H7 (cell line): ENCODE data around the gene OR52W1. TPM values are rescaled to one million over a fixed set of nuclear protein-coding genes. Genes with fewer than 3 reads are reported as not detected.

ENCODE experiments used
- DNase-seq: peaks from one replicate; pipeline ENCODE4 v3.0.0; 2012
- H3K27me3 ChIP-seq: 2 replicates; pipeline ENCODE4 v1.6.0; 2011; ENCODE audit warnings: mild to moderate bottlenecking, low read length; ENCODE audit not compliant: control insufficient read depth, insufficient read depth
- H3K36me3 ChIP-seq: replicated peaks from 2 replicates; pipeline ENCODE4 v1.5.1; 2011; ENCODE audit warnings: low read length; ENCODE audit not compliant: control insufficient read depth, insufficient read depth
- H3K4me3 ChIP-seq: 2 replicates; pipeline ENCODE4 v1.5.1; 2011; ENCODE audit warnings: low read depth, mild to moderate bottlenecking, control low read depth, low read length, moderate library complexity; ENCODE audit not compliant: insufficient read depth
- total RNA-seq: library from RNA; depleted of rRNA; stranded (reverse); fragments of >200 nt; shearing (Covaris generic); gene quantifications from 2 replicates; pipeline ENCODE4 v1.2.3, GENCODE V29; 2014

Gene OR52W1
- total RNA-seq, 1 experiment from 2014 or later: not detected

DNA sequence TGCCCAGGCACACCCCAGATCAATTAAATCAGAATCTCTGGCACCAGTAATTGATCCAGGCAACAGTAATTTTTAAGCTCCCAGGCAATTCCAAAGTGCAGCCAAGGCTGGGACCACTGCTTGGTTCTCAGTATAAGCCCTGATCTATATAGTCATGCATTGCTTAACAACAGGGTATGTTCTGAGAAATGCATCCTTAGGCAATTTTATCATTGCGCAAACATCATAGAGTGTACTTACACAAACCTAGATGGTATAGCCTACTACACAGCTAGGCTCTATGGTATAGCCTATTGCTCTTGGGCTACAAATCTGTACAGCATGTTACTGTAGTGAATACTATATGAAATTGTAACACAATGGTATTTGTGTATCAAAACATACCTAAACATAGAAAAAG lies 5.7 kb downstream of the OR52W1 start:
- DNase-seq: no peak
- no peak overlapping the region for H3K4me3 ChIP-seq
- H3K36me3 ChIP-seq: no peaks in the 10 kb centered on the region; the same call in 1 of the 2 replicates
- H3K27me3 ChIP-seq: no peaks in the 10 kb centered on the region

DNA sequence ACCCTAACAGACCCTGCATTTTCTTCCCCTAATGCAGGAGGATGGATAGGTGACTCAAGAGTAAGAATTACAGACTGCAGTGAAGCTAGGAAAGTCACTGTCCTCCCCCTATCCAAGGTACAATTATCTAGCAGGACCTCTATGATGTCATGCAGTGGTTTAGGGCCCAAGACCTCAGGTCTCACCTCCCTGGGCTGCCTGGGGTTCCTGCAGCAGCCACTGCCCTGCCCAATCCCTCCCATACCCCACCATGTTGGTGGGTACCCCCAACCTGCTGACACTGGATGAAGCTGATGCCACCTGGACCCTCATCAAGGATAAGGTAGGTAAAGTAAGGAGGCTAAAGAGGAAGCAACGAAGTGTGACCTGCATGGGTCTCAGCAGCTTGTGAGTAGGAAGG lies 6.3 kb downstream of the OR52W1 start, which contains the start of gene C11orf42:
TSS of gene C11orf42 (plus strand) at position 192 of the 400 bp plus-strand sequence. CDS start at position 251, 59 bp downstream.
- H3K27me3 ChIP-seq: no peaks in the 10 kb centered on the region
- no peak for DNase-seq
- H3K36me3 ChIP-seq: peaks cover 1% of the 10 kb centered on the region; the same call in 1 of the 2 replicates
- no peak within 1 kb of the TSS for H3K4me3 ChIP-seq

- DNase-seq: no peak
These were observed 7.6 kb downstream of the OR52W1 start for GRCh38 chr11:6206456-6207180.

GRCh38 chr11:6209801-6210200 lies 10.8 kb downstream of the OR52W1 start:
- no peak for DNase-seq
- no peaks in the 10 kb centered on the region for H3K27me3 ChIP-seq
- H3K36me3 ChIP-seq: peaks cover 9% of the 10 kb centered on the region
- no peak overlapping the region for H3K4me3 ChIP-seq

More at GRCh38 chr11:6206456-6207180, 7.6 kb downstream of the OR52W1 start:
- Histone ChIP-seq H3K27me3 (no peaks in the 10 kb centered on the region), H3K4me3 (no peak overlapping the region), H3K36me3 (peaks cover 1% of the 10 kb centered on the region)

- no peak for DNase-seq
- Histone ChIP-seq H3K36me3 (peaks cover 11% of the 10 kb centered on the region), H3K27me3 (no peaks in the 10 kb centered on the region), H3K4me3 (no peak overlapping the region)
These were observed 11.4 kb downstream of the OR52W1 start for GRCh38 chr11:6210274-6210955.

GRCh38 chr11:6214530-6214929 lies 15.5 kb downstream of the OR52W1 start:
- H3K27me3 ChIP-seq: no peaks in the 10 kb centered on the region
- peaks cover 17% of the 10 kb centered on the region for H3K36me3 ChIP-seq
- DNase-seq: no peak

GRCh38 chr11:6216501-6216900 lies 17.5 kb downstream of the OR52W1 start:
- H3K36me3 ChIP-seq: peaks cover 16% of the 10 kb centered on the region

More at GRCh38 chr11:6214530-6214929, 15.5 kb downstream of the OR52W1 start:
- H3K4me3 ChIP-seq: no peak overlapping the region

DNA sequence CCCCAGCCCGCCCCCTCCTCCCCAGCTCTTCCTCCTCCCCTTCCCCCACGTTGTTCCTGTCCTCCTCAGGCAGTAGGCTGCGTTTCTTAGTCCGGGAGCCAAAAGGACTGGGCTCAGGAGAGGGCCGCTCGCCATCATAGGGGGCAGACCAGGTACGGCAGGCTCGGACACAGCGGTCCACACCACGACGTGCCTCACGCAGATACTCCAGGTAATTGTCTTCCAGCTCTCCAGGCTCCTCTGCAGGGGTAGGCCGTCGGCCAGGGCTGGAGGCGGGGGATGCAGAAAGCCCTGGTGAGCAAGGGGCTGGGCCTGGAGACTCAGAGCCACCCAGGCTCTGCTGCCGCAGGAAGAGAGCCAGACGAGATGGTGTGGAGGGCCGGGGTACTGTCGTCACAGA lies 18.7 kb downstream of the OR52W1 start:
- peaks cover 16% of the 10 kb centered on the region for H3K36me3 ChIP-seq

More at GRCh38 chr11:6216501-6216900, 17.5 kb downstream of the OR52W1 start:
- Histone ChIP-seq H3K27me3 (no peaks in the 10 kb centered on the region), H3K4me3 (no peak overlapping the region)
- no peak for DNase-seq

DNA sequence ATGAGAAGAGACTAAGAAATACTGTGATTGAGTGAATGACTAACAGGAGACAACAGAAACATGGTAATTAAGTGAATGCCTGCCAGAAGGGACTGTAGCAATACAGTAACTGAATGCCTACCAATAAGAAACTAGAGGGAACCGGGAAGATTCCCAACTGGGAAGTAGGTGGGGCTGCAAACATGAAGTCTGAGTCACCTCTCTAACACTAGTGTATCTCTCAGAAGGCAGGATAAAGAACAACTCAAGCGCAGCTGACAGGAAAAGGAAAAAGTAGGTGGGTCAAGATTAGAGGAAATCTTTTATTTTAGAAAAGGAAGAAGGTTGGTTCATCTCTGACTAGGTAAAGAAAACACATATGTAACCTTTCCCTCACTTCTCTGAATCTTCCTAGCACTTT lies 20.3 kb downstream of the OR52W1 start:
- Histone ChIP-seq H3K4me3 (no peak overlapping the region), H3K27me3 (no peaks in the 10 kb centered on the region), H3K36me3 (peaks cover 16% of the 10 kb centered on the region)
- no peak for DNase-seq

More for the DNA sequence above, 18.7 kb downstream of the OR52W1 start:
- no peaks in the 10 kb centered on the region for H3K27me3 ChIP-seq
- H3K4me3 ChIP-seq: no peak overlapping the region
- no peak for DNase-seq

DNA sequence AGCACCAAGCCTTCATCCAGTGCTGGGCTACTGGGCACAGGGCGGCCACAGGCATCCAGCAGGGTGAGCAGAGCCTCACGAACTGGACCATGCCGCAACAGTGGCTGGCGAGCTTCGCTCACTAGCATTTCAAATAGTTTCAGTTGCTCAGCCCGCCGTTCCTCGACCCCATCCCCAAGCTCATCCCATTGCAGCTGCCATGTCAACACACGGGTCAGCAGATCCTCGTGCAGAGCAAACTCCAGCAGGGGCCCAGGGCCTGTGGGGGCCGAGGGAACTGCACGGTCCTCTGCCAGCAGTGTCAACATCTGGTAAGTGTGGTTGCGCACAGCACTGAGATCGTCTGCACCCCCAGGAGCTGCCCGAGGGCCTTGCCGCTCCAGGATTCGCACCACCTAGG lies 24.8 kb downstream of the OR52W1 start:
- Histone ChIP-seq H3K36me3 (peaks cover 5% of the 10 kb centered on the region), H3K4me3 (no peak overlapping the region), H3K27me3 (no peaks in the 10 kb centered on the region)
- DNase-seq: no peak

GRCh38 chr11:6224421-6224820 lies 25.4 kb downstream of the OR52W1 start:
- Histone ChIP-seq H3K4me3 (no peak overlapping the region), H3K36me3 (peaks cover 5% of the 10 kb centered on the region), H3K27me3 (no peaks in the 10 kb centered on the region)
- no peak for DNase-seq

- Histone ChIP-seq H3K36me3 (peaks cover 5% of the 10 kb centered on the region), H3K27me3 (no peaks in the 10 kb centered on the region), H3K4me3 (no peak overlapping the region)
- DNase-seq: no peak
These were observed 26.0 kb downstream of the OR52W1 start for GRCh38 chr11:6225024-6225423.

GRCh38 chr11:6225896-6226295 lies 26.9 kb downstream of the OR52W1 start:
- no peak for DNase-seq
- Histone ChIP-seq H3K27me3 (no peaks in the 10 kb centered on the region), H3K4me3 (no peak overlapping the region), H3K36me3 (peaks cover 5% of the 10 kb centered on the region)

DNA sequence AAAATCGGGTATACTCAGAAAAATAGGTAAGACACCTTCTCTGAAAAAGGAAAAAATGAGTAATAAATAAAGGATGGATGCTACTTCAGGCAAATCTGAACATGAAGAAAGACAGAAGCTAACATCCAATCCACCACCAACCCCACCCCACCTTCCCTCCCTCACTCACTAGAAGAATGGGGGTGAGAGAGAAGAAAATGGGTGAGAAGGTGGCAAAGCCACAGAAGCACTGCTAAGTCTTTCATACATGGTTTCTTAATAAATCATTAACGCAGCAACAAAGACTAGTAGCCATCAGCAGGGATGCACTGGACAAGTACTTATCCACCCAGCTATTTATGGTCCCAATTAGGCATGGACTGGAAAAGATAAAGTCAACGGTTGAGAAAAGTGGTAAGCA lies 29.5 kb downstream of the OR52W1 start:
- Histone ChIP-seq H3K36me3 (0 out of 2 replicates have a peak, but pooled peaks cover 2% of the 10 kb centered on the region), H3K27me3 (no peaks in the 10 kb centered on the region), H3K4me3 (no peak overlapping the region)
- DNase-seq: no peak

DNA sequence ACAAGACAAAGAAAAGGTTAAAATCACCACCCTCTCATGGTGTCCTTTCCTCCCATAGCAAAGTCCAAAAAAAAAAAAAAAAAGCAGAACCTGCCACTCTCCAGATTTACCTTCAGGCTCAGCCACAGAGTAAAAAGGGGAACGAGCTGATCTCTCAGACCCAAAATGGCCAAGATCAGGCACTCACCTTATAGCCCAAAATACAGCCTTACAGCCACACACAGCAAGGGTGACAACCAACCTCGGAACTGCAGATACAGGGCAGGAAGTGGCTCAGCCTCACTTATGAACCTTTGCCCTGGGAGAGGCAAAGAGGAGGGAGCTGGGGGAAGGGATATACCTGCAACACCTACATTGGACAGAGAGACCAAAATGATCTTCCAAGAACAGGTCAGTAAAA lies 30.9 kb downstream of the OR52W1 start:
- H3K27me3 ChIP-seq: no peaks in the 10 kb centered on the region
- no peaks in the 10 kb centered on the region for H3K36me3 ChIP-seq
- no peak overlapping the region for H3K4me3 ChIP-seq
- no peak for DNase-seq
